ENCODE measurements around the gene CYB561D2.
A peak's percentile ranks its signal among the peaks of the same experiment; 100 is the strongest.
"Not testable (repeated sequence)": the region's sequence is repeated elsewhere in the genome, so short reads cannot be mapped to it uniquely, and the experiment has no call there.

Gene CYB561D2

GRCh38 chr3:50350527-50351322 lies at the start of gene CYB561D2, which contains the start of gene NPRL2:
CYB561D2 (plus strand) TSS chr3:50350862; CDS start chr3:50351434, 572 bp downstream.
NPRL2 (minus strand) TSS chr3:50350775; CDS start chr3:50350652, 123 bp downstream.
- peak; percentile 97 for DNase-seq (ENCODE audit: low spot score)

GRCh38 chr3:50302095-50303012 lies 48.3 kb upstream of the CYB561D2 start:
- DNase-seq (ENCODE audit: low spot score), result no peak

GRCh38 chr3:50303013-50303815 lies 47.4 kb upstream of the CYB561D2 start, which contains the start of gene HYAL1:
HYAL1 (minus strand) TSS chr3:50303574; CDS start chr3:50302956, 618 bp downstream.
- DNase-seq (ENCODE audit: low spot score), result no peak

GRCh38 chr3:50304601-50305000 lies 46.1 kb upstream of the CYB561D2 start:
- DNase-seq (ENCODE audit: low spot score), result no peak

- DNase-seq (ENCODE audit: low spot score), result not testable (repeated sequence)
These were observed 38.6 kb upstream of the CYB561D2 start for GRCh38 chr3:50312041-50312440.

GRCh38 chr3:50314342-50314741 lies 36.3 kb upstream of the CYB561D2 start:
- no peak for DNase-seq (ENCODE audit: low spot score)

- no peak for DNase-seq (ENCODE audit: low spot score)
These were observed 35.8 kb upstream of the CYB561D2 start for GRCh38 chr3:50314816-50315215.

- no peak for DNase-seq (ENCODE audit: low spot score)
These were observed 33.9 kb upstream of the CYB561D2 start for GRCh38 chr3:50316657-50317242.

GRCh38 chr3:50317300-50317699 lies 33.4 kb upstream of the CYB561D2 start:
- DNase-seq (ENCODE audit: low spot score), result no peak

- DNase-seq (ENCODE audit: low spot score), result no peak
These were observed 32.5 kb upstream of the CYB561D2 start for GRCh38 chr3:50318163-50318562.

- no peak for DNase-seq (ENCODE audit: low spot score)
These were observed 32.0 kb upstream of the CYB561D2 start for GRCh38 chr3:50318615-50319014.

- no peak for DNase-seq (ENCODE audit: low spot score)
These were observed 31.3 kb upstream of the CYB561D2 start for GRCh38 chr3:50319181-50319893.

GRCh38 chr3:50319894-50320625 lies 30.6 kb upstream of the CYB561D2 start:
- DNase-seq (ENCODE audit: low spot score), result no peak

GRCh38 chr3:50320853-50321335 lies 29.8 kb upstream of the CYB561D2 start:
- peak; percentile 70 for DNase-seq (ENCODE audit: low spot score)

GRCh38 chr3:50321336-50322114 lies 29.1 kb upstream of the CYB561D2 start:
- peak; percentile 88 for DNase-seq (ENCODE audit: low spot score)

- DNase-seq (ENCODE audit: low spot score), result no peak
These were observed 28.6 kb upstream of the CYB561D2 start for GRCh38 chr3:50322115-50322385.

- no peak for DNase-seq (ENCODE audit: low spot score)
These were observed 28.1 kb upstream of the CYB561D2 start, which contains the start of gene HYAL2 for GRCh38 chr3:50322386-50323091. HYAL2 (minus strand) TSS chr3:50322745; CDS start chr3:50320489, 2,256 bp downstream.

- DNase-seq (ENCODE audit: low spot score), result no peak
These were observed 27.5 kb upstream of the CYB561D2 start for GRCh38 chr3:50323092-50323600.

Data from germinal center (tissue), 1 donor.